GM23338 (cell line): ENCODE results near the gene BTN2A1. TPM values are rescaled to one million over a fixed set of nuclear protein-coding genes. Genes with fewer than 3 reads are reported as not detected.

ENCODE experiments used
- ATAC-seq: fragments of 200-7000 bp; cut with Tn5 transposase; 3 replicates; pipeline ENCODE4 v1.9.1; 2020
- DNase-seq: peaks from one replicate; pipeline ENCODE4 v3.0.0-alpha.2; 2015; ENCODE audit warnings: low spot score
- H2AFZ ChIP-seq: fragments of 200-600 bp; sonication (generic); 2 replicates; pipeline ENCODE4 v1.8.0; 2016; ENCODE audit warnings: antibody characterized with exemption, mild to moderate bottlenecking, moderate library complexity
- H3F3A ChIP-seq: fragments of 200-600 bp; sonication (generic); replicated peaks from 2 replicates; pipeline ENCODE4 v1.8.0; 2017; ENCODE audit warnings: antibody characterized with exemption, mixed run types, low read depth
- H3K27ac ChIP-seq: fragments of 200-600 bp; sonication (generic); 2 replicates; pipeline ENCODE4 v1.6.1; 2016; ENCODE audit warnings: low read depth
- H3K27me3 ChIP-seq: fragments of 200-600 bp; sonication (generic); 2 replicates; pipeline ENCODE4 v1.8.0; 2016; ENCODE audit warnings: mild to moderate bottlenecking, mixed run types, moderate library complexity; ENCODE audit not compliant: insufficient read depth
- H3K36me3 ChIP-seq: fragments of 200-600 bp; sonication (generic); 2 replicates; pipeline ENCODE4 v1.8.0; 2016; ENCODE audit warnings: mild to moderate bottlenecking; ENCODE audit not compliant: insufficient read depth
- H3K4me1 ChIP-seq: fragments of 200-600 bp; sonication (generic); 2 replicates; pipeline ENCODE4 v1.8.0; 2016; ENCODE audit warnings: mild to moderate bottlenecking, moderate library complexity; ENCODE audit not compliant: insufficient read depth
- H3K4me2 ChIP-seq: fragments of 200-600 bp; sonication (generic); 2 replicates; pipeline ENCODE4 v1.7.1; 2017; ENCODE audit warnings: mixed run types
- H3K4me3 ChIP-seq: fragments of 200-600 bp; sonication (generic); 2 replicates; pipeline ENCODE4 v1.6.1; 2016; ENCODE audit warnings: mixed run types
- H3K79me2 ChIP-seq: fragments of 200-600 bp; sonication (generic); replicated peaks from 2 replicates; pipeline ENCODE4 v1.8.0; 2017; ENCODE audit warnings: mild to moderate bottlenecking; ENCODE audit not compliant: insufficient read depth
- H3K9me2 ChIP-seq: fragments of 200-600 bp; sonication (generic); 2 replicates; pipeline ENCODE4 v1.8.0; 2017; ENCODE audit not compliant: insufficient read depth
- H4K20me1 ChIP-seq: fragments of 200-600 bp; sonication (generic); replicated peaks from 2 replicates; pipeline ENCODE4 v1.8.0; 2017; ENCODE audit warnings: mild to moderate bottlenecking; ENCODE audit not compliant: insufficient read depth
- H3K27ac Mint-ChIP-seq: 2 replicates; pipeline ENCODE4 v1.8.0; 2020; ENCODE audit warnings: inconsistent platforms, mild to moderate bottlenecking, moderate library complexity, mixed read lengths
- H3K27me3 Mint-ChIP-seq: 3 replicates; pipeline ENCODE4 v1.8.0; 2022; ENCODE audit warnings: low read depth, mild to moderate bottlenecking, moderate library complexity, mixed read lengths, inconsistent platforms; ENCODE audit not compliant: insufficient read depth, poor library complexity
- H3K36me3 Mint-ChIP-seq: 3 replicates; pipeline ENCODE4 v1.8.0; 2021; ENCODE audit warnings: low read depth, mild to moderate bottlenecking, inconsistent platforms, moderate library complexity, mixed read lengths
- H3K4me1 Mint-ChIP-seq: 3 replicates; pipeline ENCODE4 v1.8.0; 2020; ENCODE audit warnings: mild to moderate bottlenecking, inconsistent platforms, mixed read lengths
- H3K4me3 Mint-ChIP-seq: 3 replicates; pipeline ENCODE4 v1.8.0; 2021; ENCODE audit warnings: moderate library complexity, mild to moderate bottlenecking, inconsistent platforms, mixed read lengths
- H3K9me3 Mint-ChIP-seq: 3 replicates; pipeline ENCODE4 v1.8.0; 2020; ENCODE audit warnings: moderate library complexity, mild to moderate bottlenecking, inconsistent platforms, mixed read lengths
- EZH2 ChIP-seq: fragments of 200-600 bp; sonication (generic); IDR thresholded peaks from one replicate; pipeline ENCODE4 v1.8.0; 2017; ENCODE audit warnings: antibody characterized with exemption, mild to moderate bottlenecking, low read depth; ENCODE audit not compliant: unreplicated experiment
- POLR2AphosphoS5 ChIP-seq: IDR thresholded peaks from 2 replicates; pipeline ENCODE4 v1.6.1; 2016; ENCODE audit warnings: antibody characterized with exemption, low read depth
- STAT1 ChIP-seq: IDR thresholded peaks from one replicate; pipeline ENCODE4 v1.6.1; 2016; ENCODE audit warnings: antibody characterized with exemption; ENCODE audit not compliant: unreplicated experiment
- ZNF114 ChIP-seq: fragments of 250-450 bp; sonication (Bioruptor Pico); IDR thresholded peaks from 2 replicates; pipeline ENCODE4 v1.5.0; 2020; ENCODE audit warnings: mild to moderate bottlenecking, moderate library complexity
- polyA plus RNA-seq: library from polyadenylated mRNA; unstranded; fragments of >200 nt; fragmentation: Nextera tagmentation; extraction: Ambion mirVana; gene quantifications from 2 replicates; pipeline ENCODE4 v1.2.1, GENCODE V29; 2016
- total RNA-seq: library from RNA; depleted of rRNA; stranded (reverse); fragments of >200 nt; shearing (Covaris generic); gene quantifications from 2 replicates; pipeline ENCODE4 v1.2.3, GENCODE V29; 2014
- TF ChIP-seq, protein P1 (sequence below), 2 experiments: fragments of 200-600 bp in 1 of 2; sonication (generic) in 1 of 2; conservative IDR thresholded peaks; 2 replicates each; pipeline versions ENCODE4 v1.5.1 to v1.6.1; 2016 to 2017; ENCODE audit warnings: antibody characterized with exemption in 2 of 2, low read depth in 2 of 2, mild to moderate bottlenecking in 2 of 2, moderate library complexity in 1 of 2
- TF ChIP-seq, protein P2 (sequence below): IDR thresholded peaks from 2 replicates; pipeline ENCODE4 v1.6.1; 2016; ENCODE audit warnings: antibody characterized with exemption
- TF ChIP-seq, protein P3 (sequence below): IDR thresholded peaks from one replicate; pipeline ENCODE4 v1.6.1; 2018; ENCODE audit warnings: antibody characterized with exemption; ENCODE audit not compliant: unreplicated experiment
- TF ChIP-seq, protein P4 (sequence below): fragments of 250-450 bp; sonication (Bioruptor Pico); IDR thresholded peaks from 2 replicates; pipeline ENCODE4 v1.5.0; 2020; ENCODE audit warnings: mild to moderate bottlenecking, moderate library complexity

Gene BTN2A1
- total and polyA plus RNA-seq, 2 experiments from 2014 or later, result 6.3 to 7.0 TPM

DNA sequence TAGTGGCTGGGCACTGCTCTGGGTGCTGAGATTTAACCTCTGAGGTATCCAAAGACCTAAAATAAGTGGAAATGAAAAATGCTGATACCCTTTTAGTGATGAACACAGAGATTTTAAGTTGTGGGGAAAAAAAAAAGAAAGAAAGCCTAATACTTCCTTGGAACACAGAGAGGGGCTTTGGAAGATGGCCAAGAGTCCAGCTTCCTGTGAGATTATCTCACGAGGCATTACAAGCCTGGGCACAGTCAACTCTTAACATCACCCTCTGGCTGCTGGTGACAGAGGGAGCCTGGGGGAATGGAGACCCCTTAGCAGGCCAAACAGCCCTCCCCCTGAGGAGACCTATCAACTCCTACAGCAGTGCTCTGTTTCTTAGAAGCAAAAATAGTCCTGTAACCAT lies 19.7 kb downstream of the BTN2A1 start (continued):
- TF ChIP-seq ZNF114 (CRISPR knock-in tag) (no peak), STAT1 (no peak), EZH2 (no peak), POLR2AphosphoS5 (no peak)
- TF ChIP-seq, protein P1, sequence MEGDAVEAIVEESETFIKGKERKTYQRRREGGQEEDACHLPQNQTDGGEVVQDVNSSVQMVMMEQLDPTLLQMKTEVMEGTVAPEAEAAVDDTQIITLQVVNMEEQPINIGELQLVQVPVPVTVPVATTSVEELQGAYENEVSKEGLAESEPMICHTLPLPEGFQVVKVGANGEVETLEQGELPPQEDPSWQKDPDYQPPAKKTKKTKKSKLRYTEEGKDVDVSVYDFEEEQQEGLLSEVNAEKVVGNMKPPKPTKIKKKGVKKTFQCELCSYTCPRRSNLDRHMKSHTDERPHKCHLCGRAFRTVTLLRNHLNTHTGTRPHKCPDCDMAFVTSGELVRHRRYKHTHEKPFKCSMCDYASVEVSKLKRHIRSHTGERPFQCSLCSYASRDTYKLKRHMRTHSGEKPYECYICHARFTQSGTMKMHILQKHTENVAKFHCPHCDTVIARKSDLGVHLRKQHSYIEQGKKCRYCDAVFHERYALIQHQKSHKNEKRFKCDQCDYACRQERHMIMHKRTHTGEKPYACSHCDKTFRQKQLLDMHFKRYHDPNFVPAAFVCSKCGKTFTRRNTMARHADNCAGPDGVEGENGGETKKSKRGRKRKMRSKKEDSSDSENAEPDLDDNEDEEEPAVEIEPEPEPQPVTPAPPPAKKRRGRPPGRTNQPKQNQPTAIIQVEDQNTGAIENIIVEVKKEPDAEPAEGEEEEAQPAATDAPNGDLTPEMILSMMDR (conservative IDR thresholded peaks at IDR 0.05; ENCODE audit: low read depth in 2 of 2), result no peak
- TF ChIP-seq, protein P2, sequence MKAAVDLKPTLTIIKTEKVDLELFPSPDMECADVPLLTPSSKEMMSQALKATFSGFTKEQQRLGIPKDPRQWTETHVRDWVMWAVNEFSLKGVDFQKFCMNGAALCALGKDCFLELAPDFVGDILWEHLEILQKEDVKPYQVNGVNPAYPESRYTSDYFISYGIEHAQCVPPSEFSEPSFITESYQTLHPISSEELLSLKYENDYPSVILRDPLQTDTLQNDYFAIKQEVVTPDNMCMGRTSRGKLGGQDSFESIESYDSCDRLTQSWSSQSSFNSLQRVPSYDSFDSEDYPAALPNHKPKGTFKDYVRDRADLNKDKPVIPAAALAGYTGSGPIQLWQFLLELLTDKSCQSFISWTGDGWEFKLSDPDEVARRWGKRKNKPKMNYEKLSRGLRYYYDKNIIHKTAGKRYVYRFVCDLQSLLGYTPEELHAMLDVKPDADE, result no peak
- TF ChIP-seq, protein P3, sequence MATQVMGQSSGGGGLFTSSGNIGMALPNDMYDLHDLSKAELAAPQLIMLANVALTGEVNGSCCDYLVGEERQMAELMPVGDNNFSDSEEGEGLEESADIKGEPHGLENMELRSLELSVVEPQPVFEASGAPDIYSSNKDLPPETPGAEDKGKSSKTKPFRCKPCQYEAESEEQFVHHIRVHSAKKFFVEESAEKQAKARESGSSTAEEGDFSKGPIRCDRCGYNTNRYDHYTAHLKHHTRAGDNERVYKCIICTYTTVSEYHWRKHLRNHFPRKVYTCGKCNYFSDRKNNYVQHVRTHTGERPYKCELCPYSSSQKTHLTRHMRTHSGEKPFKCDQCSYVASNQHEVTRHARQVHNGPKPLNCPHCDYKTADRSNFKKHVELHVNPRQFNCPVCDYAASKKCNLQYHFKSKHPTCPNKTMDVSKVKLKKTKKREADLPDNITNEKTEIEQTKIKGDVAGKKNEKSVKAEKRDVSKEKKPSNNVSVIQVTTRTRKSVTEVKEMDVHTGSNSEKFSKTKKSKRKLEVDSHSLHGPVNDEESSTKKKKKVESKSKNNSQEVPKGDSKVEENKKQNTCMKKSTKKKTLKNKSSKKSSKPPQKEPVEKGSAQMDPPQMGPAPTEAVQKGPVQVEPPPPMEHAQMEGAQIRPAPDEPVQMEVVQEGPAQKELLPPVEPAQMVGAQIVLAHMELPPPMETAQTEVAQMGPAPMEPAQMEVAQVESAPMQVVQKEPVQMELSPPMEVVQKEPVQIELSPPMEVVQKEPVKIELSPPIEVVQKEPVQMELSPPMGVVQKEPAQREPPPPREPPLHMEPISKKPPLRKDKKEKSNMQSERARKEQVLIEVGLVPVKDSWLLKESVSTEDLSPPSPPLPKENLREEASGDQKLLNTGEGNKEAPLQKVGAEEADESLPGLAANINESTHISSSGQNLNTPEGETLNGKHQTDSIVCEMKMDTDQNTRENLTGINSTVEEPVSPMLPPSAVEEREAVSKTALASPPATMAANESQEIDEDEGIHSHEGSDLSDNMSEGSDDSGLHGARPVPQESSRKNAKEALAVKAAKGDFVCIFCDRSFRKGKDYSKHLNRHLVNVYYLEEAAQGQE, result no peak

DNA sequence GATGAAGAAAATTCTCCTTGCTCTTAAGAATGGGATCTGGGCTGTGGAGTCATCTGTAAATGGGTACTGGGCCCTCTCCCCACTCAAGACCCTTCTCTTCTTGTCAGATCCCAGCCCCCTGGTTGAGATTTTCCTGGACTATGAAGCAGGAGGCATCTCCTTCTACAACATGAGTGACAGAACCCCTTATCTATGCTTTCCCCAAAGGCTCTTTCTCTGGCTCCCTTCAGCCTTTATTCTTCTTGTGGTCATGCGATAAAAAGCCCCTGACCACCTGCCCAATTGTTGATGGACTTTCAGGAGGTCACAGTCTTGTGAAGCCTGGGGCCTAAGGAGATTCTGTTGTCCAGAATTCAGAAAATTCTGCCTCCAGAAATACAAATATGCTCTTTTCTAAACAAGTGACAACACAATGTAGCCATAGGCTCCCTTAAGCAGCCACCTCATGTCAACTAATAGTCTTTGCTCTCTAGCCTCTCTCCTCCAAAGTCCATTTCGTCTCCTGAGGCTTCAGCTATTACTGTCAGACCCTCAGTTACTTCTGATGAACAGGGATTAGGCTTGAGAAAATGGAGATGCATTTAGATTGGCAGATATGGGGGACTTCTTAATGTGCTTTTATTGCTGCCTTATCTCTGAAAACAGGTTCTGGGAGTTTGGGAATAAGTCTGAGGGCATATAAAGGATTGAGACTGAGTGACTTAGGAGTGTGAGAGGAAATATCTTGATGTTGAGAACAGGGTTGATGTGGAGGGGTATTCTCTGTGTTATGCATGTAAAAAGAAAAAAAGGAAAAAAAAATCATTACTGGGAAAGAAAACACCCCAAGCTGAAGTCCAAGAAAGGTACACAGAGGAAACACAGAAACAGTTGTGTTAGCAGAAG lies 20.6 kb downstream of the BTN2A1 start:
- no peaks in the 10 kb centered on the region for H4K20me1 ChIP-seq
- peaks cover 26% of the 10 kb centered on the region for H3K4me1 Mint-ChIP-seq
- ATAC-seq, result no peak
- no peak overlapping the region for H2AFZ ChIP-seq
- no peaks in the 10 kb centered on the region for H3K79me2 ChIP-seq
- H3K36me3 ChIP-seq, result no peaks in the 10 kb centered on the region
- no peak overlapping the region for H3K27ac ChIP-seq
- no peak overlapping the region for H3K4me2 ChIP-seq
- H3K36me3 Mint-ChIP-seq, result peaks cover 4% of the 10 kb centered on the region; the same call in 2 of the 3 replicates
- no peak overlapping the region for H3K27ac Mint-ChIP-seq
- no peaks in the 10 kb centered on the region for H3K27me3 ChIP-seq
- H3F3A ChIP-seq, result no peaks in the 10 kb centered on the region
- H3K4me3 ChIP-seq, result no peak overlapping the region
- H3K9me3 Mint-ChIP-seq, result peaks cover 15% of the 10 kb centered on the region
- DNase-seq, result no peak
- H3K27me3 Mint-ChIP-seq, result peaks cover 15% of the 10 kb centered on the region
- no peak overlapping the region for H3K4me3 Mint-ChIP-seq
- H3K9me2 ChIP-seq, result no peaks in the 10 kb centered on the region
- H3K4me1 ChIP-seq, result peaks cover 25% of the 10 kb centered on the region
- TF ChIP-seq, protein P4, sequence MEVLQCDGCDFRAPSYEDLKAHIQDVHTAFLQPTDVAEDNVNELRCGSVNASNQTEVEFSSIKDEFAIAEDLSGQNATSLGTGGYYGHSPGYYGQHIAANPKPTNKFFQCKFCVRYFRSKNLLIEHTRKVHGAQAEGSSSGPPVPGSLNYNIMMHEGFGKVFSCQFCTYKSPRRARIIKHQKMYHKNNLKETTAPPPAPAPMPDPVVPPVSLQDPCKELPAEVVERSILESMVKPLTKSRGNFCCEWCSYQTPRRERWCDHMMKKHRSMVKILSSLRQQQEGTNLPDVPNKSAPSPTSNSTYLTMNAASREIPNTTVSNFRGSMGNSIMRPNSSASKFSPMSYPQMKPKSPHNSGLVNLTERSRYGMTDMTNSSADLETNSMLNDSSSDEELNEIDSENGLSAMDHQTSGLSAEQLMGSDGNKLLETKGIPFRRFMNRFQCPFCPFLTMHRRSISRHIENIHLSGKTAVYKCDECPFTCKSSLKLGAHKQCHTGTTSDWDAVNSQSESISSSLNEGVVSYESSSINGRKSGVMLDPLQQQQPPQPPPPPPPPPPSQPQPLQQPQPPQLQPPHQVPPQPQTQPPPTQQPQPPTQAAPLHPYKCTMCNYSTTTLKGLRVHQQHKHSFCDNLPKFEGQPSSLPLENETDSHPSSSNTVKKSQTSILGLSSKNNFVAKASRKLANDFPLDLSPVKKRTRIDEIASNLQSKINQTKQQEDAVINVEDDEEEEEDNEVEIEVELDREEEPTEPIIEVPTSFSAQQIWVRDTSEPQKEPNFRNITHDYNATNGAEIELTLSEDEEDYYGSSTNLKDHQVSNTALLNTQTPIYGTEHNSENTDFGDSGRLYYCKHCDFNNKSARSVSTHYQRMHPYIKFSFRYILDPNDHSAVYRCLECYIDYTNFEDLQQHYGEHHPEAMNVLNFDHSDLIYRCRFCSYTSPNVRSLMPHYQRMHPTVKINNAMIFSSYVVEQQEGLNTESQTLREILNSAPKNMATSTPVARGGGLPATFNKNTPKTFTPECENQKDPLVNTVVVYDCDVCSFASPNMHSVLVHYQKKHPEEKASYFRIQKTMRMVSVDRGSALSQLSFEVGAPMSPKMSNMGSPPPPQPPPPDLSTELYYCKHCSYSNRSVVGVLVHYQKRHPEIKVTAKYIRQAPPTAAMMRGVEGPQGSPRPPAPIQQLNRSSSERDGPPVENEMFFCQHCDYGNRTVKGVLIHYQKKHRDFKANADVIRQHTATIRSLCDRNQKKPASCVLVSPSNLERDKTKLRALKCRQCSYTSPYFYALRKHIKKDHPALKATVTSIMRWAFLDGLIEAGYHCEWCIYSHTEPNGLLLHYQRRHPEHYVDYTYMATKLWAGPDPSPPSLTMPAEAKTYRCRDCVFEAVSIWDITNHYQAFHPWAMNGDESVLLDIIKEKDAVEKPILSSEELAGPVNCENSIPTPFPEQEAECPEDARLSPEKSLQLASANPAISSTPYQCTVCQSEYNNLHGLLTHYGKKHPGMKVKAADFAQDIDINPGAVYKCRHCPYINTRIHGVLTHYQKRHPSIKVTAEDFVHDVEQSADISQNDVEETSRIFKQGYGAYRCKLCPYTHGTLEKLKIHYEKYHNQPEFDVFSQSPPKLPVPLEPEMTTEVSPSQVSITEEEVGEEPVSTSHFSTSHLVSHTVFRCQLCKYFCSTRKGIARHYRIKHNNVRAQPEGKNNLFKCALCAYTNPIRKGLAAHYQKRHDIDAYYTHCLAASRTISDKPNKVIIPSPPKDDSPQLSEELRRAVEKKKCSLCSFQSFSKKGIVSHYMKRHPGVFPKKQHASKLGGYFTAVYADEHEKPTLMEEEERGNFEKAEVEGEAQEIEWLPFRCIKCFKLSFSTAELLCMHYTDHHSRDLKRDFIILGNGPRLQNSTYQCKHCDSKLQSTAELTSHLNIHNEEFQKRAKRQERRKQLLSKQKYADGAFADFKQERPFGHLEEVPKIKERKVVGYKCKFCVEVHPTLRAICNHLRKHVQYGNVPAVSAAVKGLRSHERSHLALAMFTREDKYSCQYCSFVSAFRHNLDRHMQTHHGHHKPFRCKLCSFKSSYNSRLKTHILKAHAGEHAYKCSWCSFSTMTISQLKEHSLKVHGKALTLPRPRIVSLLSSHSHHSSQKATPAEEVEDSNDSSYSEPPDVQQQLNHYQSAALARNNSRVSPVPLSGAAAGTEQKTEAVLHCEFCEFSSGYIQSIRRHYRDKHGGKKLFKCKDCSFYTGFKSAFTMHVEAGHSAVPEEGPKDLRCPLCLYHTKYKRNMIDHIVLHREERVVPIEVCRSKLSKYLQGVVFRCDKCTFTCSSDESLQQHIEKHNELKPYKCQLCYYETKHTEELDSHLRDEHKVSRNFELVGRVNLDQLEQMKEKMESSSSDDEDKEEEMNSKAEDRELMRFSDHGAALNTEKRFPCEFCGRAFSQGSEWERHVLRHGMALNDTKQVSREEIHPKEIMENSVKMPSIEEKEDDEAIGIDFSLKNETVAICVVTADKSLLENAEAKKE (CRISPR knock-in tag), result no peak
- TF ChIP-seq, protein P1 (conservative IDR thresholded peaks at IDR 0.05; ENCODE audit: low read depth in 2 of 2), result no peak
- TF ChIP-seq POLR2AphosphoS5, result no peak
